ENCODE data around the gene SRRM4.

DNA sequence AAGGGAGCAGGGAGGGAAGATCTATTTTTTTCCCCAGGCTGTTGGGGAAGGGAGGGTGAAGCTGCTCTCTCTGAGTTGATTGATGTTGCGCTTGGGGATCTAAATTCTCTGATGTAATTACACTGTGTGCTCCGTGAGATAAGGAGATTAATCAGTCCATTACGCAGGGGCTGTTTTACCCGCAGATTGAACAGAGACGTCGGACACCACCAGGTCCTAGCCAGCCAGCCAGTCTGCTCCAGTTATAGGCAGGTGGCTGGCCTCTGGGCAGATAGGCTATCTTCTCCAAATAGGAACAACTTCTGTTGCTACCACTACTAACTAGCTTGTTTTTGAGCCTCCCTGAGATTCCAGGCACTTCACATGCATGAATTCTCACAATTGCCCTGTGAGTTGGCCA is 91.1 kb downstream of the SRRM4 start:
- TF ChIP-seq OSR1 (CRISPR knock-in tag; IDR thresholded peaks at IDR 0.05) (no peak), BACH2 (CRISPR knock-in tag; IDR thresholded peaks at IDR 0.05; ENCODE audit: borderline replicate concordance) (no peak)

Measured in SK-N-SH treated with all-trans-retinoic acid at 6 μM for 48 hours (cell line).